ENCODE results near the gene GFPT1. TPM values are rescaled to one million over a fixed set of nuclear protein-coding genes. Genes with fewer than 3 reads are reported as not detected.
"Not testable (repeated sequence)": the region's sequence is repeated elsewhere in the genome, so short reads cannot be mapped to it uniquely, and the experiment has no call there.

Gene GFPT1
- total RNA-seq, 1 donor from 2014 or later: 31.6 TPM

- ATAC-seq: no peak
These were observed 3.7 kb downstream of the GFPT1 start for GRCh38 chr2:69383176-69383812.

GRCh38 chr2:69382547-69382946, 4.5 kb downstream of the GFPT1 start:
- no peak for ATAC-seq

GRCh38 chr2:69381337-69381737, 5.7 kb downstream of the GFPT1 start:
- ATAC-seq: no peak

DNA sequence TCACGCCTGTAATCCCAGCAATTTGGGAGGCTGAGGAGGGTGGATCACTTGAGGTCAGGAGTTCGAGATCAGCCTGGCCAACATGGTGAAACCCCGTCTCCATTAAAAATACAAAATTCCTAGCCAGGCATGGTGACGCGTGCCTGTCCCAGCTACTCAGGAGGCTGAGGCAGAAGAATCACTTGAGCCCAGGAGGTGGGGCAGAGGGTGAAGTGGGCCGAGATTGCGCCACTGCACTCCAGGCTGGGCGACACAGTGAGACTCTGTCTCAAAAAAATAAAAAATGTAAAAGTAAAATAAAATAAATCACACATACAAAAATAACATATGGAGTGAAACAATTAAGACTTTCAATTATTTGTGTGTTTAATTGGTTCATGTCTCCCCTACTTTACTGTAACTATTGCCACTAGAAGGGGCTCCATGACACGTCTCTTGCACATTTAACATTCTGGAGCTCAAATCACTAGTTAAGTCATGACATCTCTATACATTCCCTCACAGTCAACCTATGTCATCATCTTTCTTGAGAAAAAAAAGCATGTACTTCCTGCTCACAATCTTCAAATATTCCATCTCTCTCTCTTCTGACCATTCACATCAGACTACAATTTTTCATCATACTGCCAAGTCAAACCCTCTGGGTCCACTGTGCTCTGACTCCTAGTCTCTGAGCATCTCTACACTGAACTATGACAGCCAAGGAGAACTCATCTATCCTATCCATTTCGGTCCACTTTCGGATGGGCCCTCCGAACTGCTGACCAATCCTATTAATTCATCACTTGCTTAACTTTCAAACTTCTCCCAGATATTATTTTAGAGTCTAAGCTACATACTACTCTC, 6.7 kb downstream of the GFPT1 start:
- no peak for ATAC-seq

DNA sequence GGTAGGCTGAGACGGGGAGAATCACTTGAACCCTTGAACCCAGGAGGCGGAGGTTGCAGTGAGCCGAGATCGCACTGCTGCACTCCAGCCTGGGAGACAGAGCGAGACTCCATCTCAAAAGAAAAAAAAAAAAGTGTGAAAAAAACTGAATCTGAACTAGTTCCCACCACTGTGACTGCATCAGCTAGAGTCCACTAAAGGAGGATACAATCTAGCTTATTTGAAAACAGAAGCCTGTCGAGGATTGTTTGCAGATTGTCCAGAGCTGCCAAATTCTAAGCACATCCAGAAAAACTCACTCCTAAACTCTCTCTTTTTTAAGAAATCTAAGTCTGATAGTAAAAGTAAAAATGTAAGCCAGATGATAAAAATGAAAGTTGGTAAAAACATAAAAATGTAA, 10.6 kb downstream of the GFPT1 start:
- no peak for ATAC-seq

- peak; percentile 35 for ATAC-seq
These were observed 11.3 kb downstream of the GFPT1 start for GRCh38 chr2:69375494-69376353.

GRCh38 chr2:69372767-69373166, 14.3 kb downstream of the GFPT1 start:
- no peak for ATAC-seq

DNA sequence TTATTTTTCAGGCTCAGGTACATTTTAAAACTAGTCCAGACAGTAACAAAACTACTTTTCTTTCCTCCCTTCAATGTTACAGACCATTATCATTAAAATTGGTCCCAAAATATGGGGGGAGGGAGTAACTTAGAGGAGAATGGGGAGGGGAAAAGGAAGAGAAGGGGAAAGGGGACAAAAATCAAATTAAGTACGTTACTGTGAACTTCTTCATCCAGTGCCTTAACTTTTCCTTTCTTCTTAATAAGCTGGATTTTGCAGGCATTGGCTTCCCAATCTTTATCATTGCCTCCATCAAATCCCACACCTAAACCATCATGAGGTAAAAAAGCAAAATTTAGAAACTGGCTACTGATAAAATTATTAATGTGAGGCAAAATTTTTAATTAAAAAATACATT, 17.2 kb downstream of the GFPT1 start:
- ATAC-seq: no peak

- no peak for ATAC-seq
These were observed 18.4 kb downstream of the GFPT1 start for GRCh38 chr2:69368588-69368987.

DNA sequence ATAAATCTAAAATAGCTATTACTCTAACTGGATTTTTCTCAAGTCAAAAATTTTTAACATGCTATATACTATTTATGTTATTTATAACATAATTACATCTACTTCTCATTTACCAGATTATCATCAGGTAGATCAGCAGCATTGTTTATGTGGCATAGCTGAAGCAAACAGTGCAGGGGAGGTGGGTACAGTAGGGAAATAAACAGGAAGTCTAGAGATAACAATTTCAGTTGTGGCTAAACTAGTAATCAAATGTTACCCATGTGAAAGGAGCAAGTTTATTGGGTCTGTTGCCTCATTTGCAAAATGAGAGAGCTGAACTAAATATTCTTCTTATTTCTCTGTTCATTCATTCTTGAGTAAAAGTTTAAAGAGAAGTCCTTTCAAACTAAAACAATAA, 27.7 kb downstream of the GFPT1 start:
- ATAC-seq: no peak

- ATAC-seq: no peak
These were observed 28.1 kb downstream of the GFPT1 start for GRCh38 chr2:69358914-69359313.

- no peak for ATAC-seq
These were observed 30.6 kb downstream of the GFPT1 start for GRCh38 chr2:69356471-69356870.

DNA sequence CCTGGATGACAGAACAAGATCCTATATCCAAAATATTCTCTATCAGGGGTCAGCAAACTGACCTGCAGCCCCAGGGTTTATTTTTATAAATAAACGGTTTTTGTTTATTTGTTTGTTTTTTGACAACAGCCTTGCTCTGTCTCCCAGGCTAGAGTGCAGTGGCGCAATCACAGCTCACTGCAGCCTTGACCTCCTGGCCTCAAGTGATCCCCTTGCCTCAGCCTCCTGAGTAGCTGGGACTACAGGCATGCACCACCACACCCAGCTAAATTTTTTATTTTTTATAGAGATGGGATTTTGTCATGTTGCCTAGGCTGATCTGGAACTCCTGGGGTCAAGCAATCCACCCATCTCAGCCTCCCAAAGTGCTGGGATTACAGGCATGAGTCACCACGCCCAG, 32.1 kb downstream of the GFPT1 start:
- ATAC-seq: not testable (repeated sequence)

DNA sequence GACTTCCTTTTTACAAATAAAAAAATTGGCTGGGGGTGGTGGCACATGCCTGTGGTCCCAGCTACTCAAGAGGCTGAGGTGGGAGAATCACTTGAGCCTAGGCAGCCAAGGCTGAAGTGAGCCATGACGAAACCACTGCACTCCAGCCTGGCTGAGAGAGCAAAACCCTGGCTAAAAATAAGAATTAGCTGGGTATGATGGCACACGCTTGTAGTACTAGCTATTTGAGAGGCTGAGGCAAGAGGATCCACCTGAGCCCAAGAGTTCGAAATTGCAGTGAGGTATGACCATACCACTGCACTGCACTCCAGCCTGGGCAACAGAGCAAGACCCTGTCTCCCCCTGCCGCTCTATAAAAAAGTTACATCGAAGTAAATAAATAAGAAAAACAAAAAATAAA, 33.7 kb downstream of the GFPT1 start:
- no peak for ATAC-seq

DNA sequence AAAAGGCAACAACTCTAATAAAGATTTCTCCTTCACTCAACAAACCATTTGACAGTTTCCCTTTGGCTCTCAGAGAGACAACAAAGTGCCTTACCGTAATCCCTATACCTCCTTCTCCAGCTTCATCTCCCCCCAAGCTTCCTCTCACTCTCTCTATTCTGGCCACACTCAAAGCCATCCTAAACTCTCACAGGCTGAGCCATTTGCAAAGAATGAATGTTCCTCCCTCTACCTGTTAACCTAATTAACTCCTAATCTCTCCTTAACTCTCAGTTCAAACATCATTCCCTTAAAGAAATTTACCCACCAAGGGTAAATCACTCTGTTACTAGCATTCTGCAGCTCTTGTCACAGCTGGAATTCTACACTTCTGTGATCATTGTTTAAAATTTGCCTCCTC, 38.2 kb downstream of the GFPT1 start:
- ATAC-seq: no peak

DNA sequence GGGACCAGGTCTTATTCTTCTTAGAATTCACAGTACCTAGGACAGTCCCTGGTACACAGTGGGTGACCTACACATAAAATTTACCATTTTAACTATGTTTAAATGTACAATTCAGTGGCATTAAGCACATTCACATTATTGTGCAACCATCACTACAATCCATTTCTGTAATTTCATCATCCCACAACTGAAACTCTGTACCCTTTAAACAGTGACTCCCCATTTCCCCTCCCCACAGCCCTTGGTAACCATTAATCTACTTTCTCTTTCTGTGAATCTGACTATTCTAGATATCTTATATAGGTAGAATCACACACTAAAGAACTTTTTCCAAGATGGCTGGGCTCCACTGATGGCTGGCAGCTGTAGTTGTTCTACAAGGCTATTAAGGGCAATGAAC, 41.6 kb downstream of the GFPT1 start:
- ATAC-seq: no peak

- peak; percentile 8 for ATAC-seq
These were observed 42.7 kb downstream of the GFPT1 start for GRCh38 chr2:69344305-69344704.

DNA sequence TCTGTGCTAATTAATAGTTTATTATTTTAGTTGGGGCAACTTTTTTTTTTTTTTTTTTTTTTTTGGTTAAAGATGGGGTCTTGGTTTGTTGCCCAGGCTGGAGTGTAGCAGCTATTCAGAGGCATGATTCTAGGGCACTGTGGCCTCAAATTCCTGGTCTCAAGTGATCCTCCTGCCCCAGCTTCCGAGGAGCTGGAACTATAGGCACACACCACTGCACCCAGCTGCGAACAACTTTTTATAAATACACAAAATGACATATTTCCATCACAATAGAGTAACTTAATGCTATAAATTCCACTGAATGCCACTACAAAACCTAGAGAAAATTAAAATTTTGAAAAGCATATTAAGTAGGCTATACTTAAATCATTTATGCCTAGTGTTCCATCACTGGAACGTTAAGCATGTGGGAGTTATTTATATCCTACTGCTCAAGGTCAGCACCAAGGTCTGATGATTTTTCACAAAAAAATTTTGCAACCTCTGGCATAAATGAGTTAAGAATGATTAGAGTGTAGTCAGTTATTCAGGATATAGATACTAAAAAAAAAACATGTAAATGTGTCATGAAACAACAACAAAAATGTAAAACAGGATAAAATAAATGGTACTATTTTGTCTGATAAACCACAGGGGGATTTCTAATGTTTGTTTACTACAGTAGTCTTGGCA, 46.8 kb downstream of the GFPT1 start:
- ATAC-seq: no peak

- ATAC-seq: no peak
These were observed 51.7 kb downstream of the GFPT1 start for GRCh38 chr2:69335311-69335710.

DNA sequence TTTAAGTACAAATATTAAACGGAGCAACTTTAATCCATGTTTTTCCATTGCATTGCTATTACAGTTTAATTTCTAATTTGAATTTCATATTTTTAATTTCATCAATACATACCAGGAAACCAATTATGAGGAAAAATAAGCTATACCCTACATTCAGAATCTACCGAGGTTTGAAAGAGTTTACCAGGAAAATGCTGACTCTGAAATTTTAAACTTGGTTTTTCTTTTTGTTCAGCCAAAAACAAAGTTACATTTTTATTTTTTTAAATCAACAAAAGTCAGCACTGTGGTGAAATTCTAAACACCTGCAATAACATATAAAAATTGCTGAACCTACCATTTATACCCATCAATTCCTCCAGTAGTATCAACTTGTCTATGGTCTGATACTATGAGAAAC, 53.7 kb downstream of the GFPT1 start:
- ATAC-seq: no peak

- ATAC-seq: no peak
These were observed 56.2 kb downstream of the GFPT1 start for GRCh38 chr2:69330781-69331180.

- no peak for ATAC-seq
These were observed 64.4 kb downstream of the GFPT1 start for GRCh38 chr2:69322631-69323030.

GRCh38 chr2:69316550-69316949, 70.5 kb downstream of the GFPT1 start:
- ATAC-seq: no peak
